Measurements from ENCODE around the gene SLC24A2. TPM values are rescaled to one million over a fixed set of nuclear protein-coding genes. Genes with fewer than 3 reads are reported as not detected.

Gene SLC24A2
- polyA plus RNA-seq, 1 of the 3 experiments (the other 2 are of a cell fraction) = not detected

DNA sequence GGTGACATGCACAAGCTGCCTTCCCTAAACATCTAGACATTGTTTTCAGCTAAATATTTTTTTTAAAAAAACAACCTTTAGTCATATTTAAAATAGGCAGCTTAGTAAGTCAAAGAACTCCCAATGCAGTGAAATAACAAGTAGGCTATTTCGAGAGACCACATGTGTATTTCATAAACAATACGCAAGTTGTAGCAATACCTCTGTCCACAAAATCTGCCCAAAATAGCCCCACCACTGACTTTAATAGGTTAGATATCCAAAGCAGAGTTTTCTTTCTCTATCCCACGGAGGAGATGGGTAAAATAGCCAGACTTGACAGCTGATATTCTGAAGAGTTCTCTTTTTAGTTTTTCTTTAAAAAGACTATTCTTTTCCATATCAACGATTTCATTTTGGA lies 1.2 kb downstream of the SLC24A2 start:
- no peak for TF ChIP-seq ELF1 (IDR thresholded peaks at IDR 0.05)
- TF ChIP-seq MEF2A (IDR thresholded peaks at IDR 0.05; ENCODE audit: borderline replicate concordance, low read depth) = no peak
- no peak for TF ChIP-seq RCOR1 (IDR thresholded peaks at IDR 0.05; ENCODE audit: low read length)
- DNase-seq = no peak
- no peak overlapping the region for H3K27ac ChIP-seq (ENCODE audit: low read depth in 2 of 2, low read length in 1 of 2)
- no peak overlapping the region for H3K9ac ChIP-seq
- H3K79me2 ChIP-seq (ENCODE audit: insufficient read depth) = no peaks in the 10 kb centered on the region
- H3F3A ChIP-seq (replicated peaks; ENCODE audit: insufficient read depth) = no peaks in the 10 kb centered on the region
- peaks cover 0 to 7% of the 10 kb centered on the region in 2 experiments; a peak in 1 of 4 replicates for H3K4me1 ChIP-seq (ENCODE audit: control insufficient read depth in 1 of 2, insufficient read depth in 2 of 2, low read depth in 1 of 2, low read length in 1 of 2)
- H2AFZ ChIP-seq (ENCODE audit: low read depth) = no peak overlapping the region
- no peak overlapping the region for H3K4me2 ChIP-seq
- 24% methylated on average over 4 of the region's 4 CpGs for WGBS (ENCODE audit: low lambda C conversion rate)
- no peak overlapping the region for H3K4me3 ChIP-seq (ENCODE audit: low read depth in 2 of 2, low read length in 1 of 2)
- H3K36me3 ChIP-seq (replicated peaks in 1 of 2; ENCODE audit: control insufficient read depth in 1 of 2, insufficient read depth in 2 of 2, low read length in 1 of 2) = no peaks in the 10 kb centered on the region
- ChIA-PET POLR2A (no interaction called here), CTCF (interaction anchor here (1.1 to 1.3 kb wide), 2 partner anchors 11 kb away, joined by 3 to 4 read pairs; no protein-coding TSS in a partner anchor)
- H3K9me2 ChIP-seq = no peaks in the 10 kb centered on the region
- H3K27me3 ChIP-seq (ENCODE audit: insufficient read depth) = peaks cover 8% of the 10 kb centered on the region
- no peaks in the 10 kb centered on the region for H3K9me3 ChIP-seq
- no peaks in the 10 kb centered on the region for H4K20me1 ChIP-seq (ENCODE audit: insufficient read depth)

GRCh38 chr9:19785230-19785629 lies 3.6 kb downstream of the SLC24A2 start:
- no peak overlapping the region for H3K9ac ChIP-seq
- TF ChIP-seq GATA2 (CRISPR knock-in tag; IDR thresholded peaks at IDR 0.05) = no peak
- no peak for TF ChIP-seq ELF1 (IDR thresholded peaks at IDR 0.05)
- TF ChIP-seq, protein P1, sequence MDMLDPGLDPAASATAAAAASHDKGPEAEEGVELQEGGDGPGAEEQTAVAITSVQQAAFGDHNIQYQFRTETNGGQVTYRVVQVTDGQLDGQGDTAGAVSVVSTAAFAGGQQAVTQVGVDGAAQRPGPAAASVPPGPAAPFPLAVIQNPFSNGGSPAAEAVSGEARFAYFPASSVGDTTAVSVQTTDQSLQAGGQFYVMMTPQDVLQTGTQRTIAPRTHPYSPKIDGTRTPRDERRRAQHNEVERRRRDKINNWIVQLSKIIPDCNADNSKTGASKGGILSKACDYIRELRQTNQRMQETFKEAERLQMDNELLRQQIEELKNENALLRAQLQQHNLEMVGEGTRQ (IDR thresholded peaks at IDR 0.05; ENCODE audit: borderline replicate concordance, low read depth, low read length) = no peak
- TF ChIP-seq IRF3 (IDR thresholded peaks at IDR 0.05; ENCODE audit: low read depth, low read length) = no peak
- TF ChIP-seq, protein P2, sequence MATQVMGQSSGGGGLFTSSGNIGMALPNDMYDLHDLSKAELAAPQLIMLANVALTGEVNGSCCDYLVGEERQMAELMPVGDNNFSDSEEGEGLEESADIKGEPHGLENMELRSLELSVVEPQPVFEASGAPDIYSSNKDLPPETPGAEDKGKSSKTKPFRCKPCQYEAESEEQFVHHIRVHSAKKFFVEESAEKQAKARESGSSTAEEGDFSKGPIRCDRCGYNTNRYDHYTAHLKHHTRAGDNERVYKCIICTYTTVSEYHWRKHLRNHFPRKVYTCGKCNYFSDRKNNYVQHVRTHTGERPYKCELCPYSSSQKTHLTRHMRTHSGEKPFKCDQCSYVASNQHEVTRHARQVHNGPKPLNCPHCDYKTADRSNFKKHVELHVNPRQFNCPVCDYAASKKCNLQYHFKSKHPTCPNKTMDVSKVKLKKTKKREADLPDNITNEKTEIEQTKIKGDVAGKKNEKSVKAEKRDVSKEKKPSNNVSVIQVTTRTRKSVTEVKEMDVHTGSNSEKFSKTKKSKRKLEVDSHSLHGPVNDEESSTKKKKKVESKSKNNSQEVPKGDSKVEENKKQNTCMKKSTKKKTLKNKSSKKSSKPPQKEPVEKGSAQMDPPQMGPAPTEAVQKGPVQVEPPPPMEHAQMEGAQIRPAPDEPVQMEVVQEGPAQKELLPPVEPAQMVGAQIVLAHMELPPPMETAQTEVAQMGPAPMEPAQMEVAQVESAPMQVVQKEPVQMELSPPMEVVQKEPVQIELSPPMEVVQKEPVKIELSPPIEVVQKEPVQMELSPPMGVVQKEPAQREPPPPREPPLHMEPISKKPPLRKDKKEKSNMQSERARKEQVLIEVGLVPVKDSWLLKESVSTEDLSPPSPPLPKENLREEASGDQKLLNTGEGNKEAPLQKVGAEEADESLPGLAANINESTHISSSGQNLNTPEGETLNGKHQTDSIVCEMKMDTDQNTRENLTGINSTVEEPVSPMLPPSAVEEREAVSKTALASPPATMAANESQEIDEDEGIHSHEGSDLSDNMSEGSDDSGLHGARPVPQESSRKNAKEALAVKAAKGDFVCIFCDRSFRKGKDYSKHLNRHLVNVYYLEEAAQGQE (IDR thresholded peaks at IDR 0.05; ENCODE audit: low read depth, low read length) = no peak
- no peak for TF ChIP-seq EP300 (IDR thresholded peaks at IDR 0.05; ENCODE audit: borderline replicate concordance in 1 of 2, low read depth in 1 of 2, low read length in 1 of 2)
- H3K9me2 ChIP-seq = no peaks in the 10 kb centered on the region
- H3K4me1 ChIP-seq (ENCODE audit: control insufficient read depth in 1 of 2, insufficient read depth in 2 of 2, low read depth in 1 of 2, low read length in 1 of 2) = peaks cover 0 to 7% of the 10 kb centered on the region in 2 experiments; a peak in 1 of 4 replicates
- no peak overlapping the region for H3K4me3 ChIP-seq (ENCODE audit: low read depth in 2 of 2, low read length in 1 of 2)
- H3K27ac ChIP-seq (ENCODE audit: low read depth in 2 of 2, low read length in 1 of 2) = no peak overlapping the region
- H3K27me3 ChIP-seq (ENCODE audit: insufficient read depth) = peaks cover 8% of the 10 kb centered on the region
- WGBS (ENCODE audit: low lambda C conversion rate) = 50% methylated on average over 1 of the region's 1 CpG
- no peaks in the 10 kb centered on the region for H4K20me1 ChIP-seq (ENCODE audit: insufficient read depth)
- no peak for DNase-seq
- no peaks in the 10 kb centered on the region for H3K79me2 ChIP-seq (ENCODE audit: insufficient read depth)
- H2AFZ ChIP-seq (ENCODE audit: low read depth) = no peak overlapping the region
- ChIA-PET CTCF (no interaction called here), POLR2A (no interaction called here)
- no peaks in the 10 kb centered on the region for H3F3A ChIP-seq (replicated peaks; ENCODE audit: insufficient read depth)
- no peak overlapping the region for H3K4me2 ChIP-seq
- H3K36me3 ChIP-seq (replicated peaks in 1 of 2; ENCODE audit: control insufficient read depth in 1 of 2, insufficient read depth in 2 of 2, low read length in 1 of 2) = no peaks in the 10 kb centered on the region
- no peaks in the 10 kb centered on the region for H3K9me3 ChIP-seq
